ENCODE results near the gene ELL2. TPM values are rescaled to one million over a fixed set of nuclear protein-coding genes. Genes with fewer than 3 reads are reported as not detected.

Gene ELL2
- total RNA-seq, 2 donors from 2014 or later: 80.0 to 104 TPM

- Histone ChIP-seq H3K27ac (peak overlapping the region; percentile 97 to 99), H3K4me1 (replicated peaks) (peaks cover 3% of the 10 kb centered on the region), H3K4me3 (peak overlapping the region; percentile 96 to 100), H3K9me3 (no peaks in the 10 kb centered on the region), H3K36me3 (no peaks in the 10 kb centered on the region), H3K27me3 (replicated peaks; ENCODE audit: insufficient read depth) (no peaks in the 10 kb centered on the region)
- TF ChIP-seq POLR2AphosphoS5 (IDR thresholded peaks at IDR 0.05) (peak; percentile 40), CTCF (IDR thresholded peaks at IDR 0.05) (no peak), POLR2A (IDR thresholded peaks at IDR 0.05) (no peak)
- WGBS: 72% methylated on average over 3 of the region's 3 CpGs
- intact Hi-C loops (cut with DNase I): no loop called here
- DNase-seq (ENCODE audit: low spot score): peak; percentile 51
Measured at GRCh38 chr5:95958310-95959014, 3.2 kb downstream of the ELL2 start.

- Histone ChIP-seq H3K9me3 (no peaks in the 10 kb centered on the region), H3K4me3 (peak overlapping the region; percentile 96 to 100), H3K36me3 (no peaks in the 10 kb centered on the region), H3K27ac (peak overlapping the region; percentile 97 to 99), H3K27me3 (replicated peaks; ENCODE audit: insufficient read depth) (no peaks in the 10 kb centered on the region), H3K4me1 (replicated peaks) (peaks cover 3% of the 10 kb centered on the region)
- intact Hi-C loops (cut with DNase I): no loop called here
- WGBS: 92% methylated on average over 3 of the region's 3 CpGs
- no peak for DNase-seq (ENCODE audit: low spot score)
- TF ChIP-seq POLR2A (IDR thresholded peaks at IDR 0.05): no peak
- TF ChIP-seq POLR2AphosphoS5 (IDR thresholded peaks at IDR 0.05): no peak
- no peak for TF ChIP-seq CTCF (IDR thresholded peaks at IDR 0.05)
Measured at GRCh38 chr5:95957561-95958203, 4.0 kb downstream of the ELL2 start.

GRCh38 chr5:95956900-95957293, 4.8 kb downstream of the ELL2 start:
- TF ChIP-seq POLR2A (IDR thresholded peaks at IDR 0.05): no peak
- peak; percentile 30 for TF ChIP-seq POLR2AphosphoS5 (IDR thresholded peaks at IDR 0.05)
- DNase-seq (ENCODE audit: low spot score): no peak
- Histone ChIP-seq H3K36me3 (no peaks in the 10 kb centered on the region), H3K27me3 (replicated peaks; ENCODE audit: insufficient read depth) (no peaks in the 10 kb centered on the region), H3K4me1 (replicated peaks) (peaks cover 3% of the 10 kb centered on the region), H3K4me3 (peak overlapping the region in 1 of 2 donors; percentile 100), H3K27ac (peak overlapping the region; percentile 37 to 99), H3K9me3 (no peaks in the 10 kb centered on the region)
- intact Hi-C loops (cut with DNase I): no loop called here

- Histone ChIP-seq H3K4me1 (replicated peaks) (peaks cover 3% of the 10 kb centered on the region), H3K36me3 (no peaks in the 10 kb centered on the region), H3K27ac (peak overlapping the region; percentile 37 to 99), H3K9me3 (no peaks in the 10 kb centered on the region), H3K27me3 (replicated peaks; ENCODE audit: insufficient read depth) (no peaks in the 10 kb centered on the region), H3K4me3 (peak overlapping the region in 1 of 2 donors; percentile 4)
- intact Hi-C loops (cut with DNase I): no loop called here
- peak; percentile 28 for DNase-seq (ENCODE audit: low spot score)
- 22% methylated on average over 2 of the region's 2 CpGs for WGBS
- TF ChIP-seq CTCF (IDR thresholded peaks at IDR 0.05) (no peak), POLR2A (IDR thresholded peaks at IDR 0.05) (no peak), POLR2AphosphoS5 (IDR thresholded peaks at IDR 0.05) (peak; percentile 40)
Measured at GRCh38 chr5:95956021-95956899, 5.4 kb downstream of the ELL2 start.

- intact Hi-C loops (cut with DNase I): no loop called here
- Histone ChIP-seq H3K27me3 (replicated peaks; ENCODE audit: insufficient read depth) (no peaks in the 10 kb centered on the region), H3K36me3 (no peaks in the 10 kb centered on the region), H3K9me3 (no peaks in the 10 kb centered on the region), H3K27ac (peak overlapping the region in 1 of 2 donors; percentile 35), H3K4me1 (replicated peaks) (peaks cover 3% of the 10 kb centered on the region), H3K4me3 (no peak overlapping the region)
- DNase-seq (ENCODE audit: low spot score): no peak
- TF ChIP-seq POLR2AphosphoS5 (IDR thresholded peaks at IDR 0.05) (no peak), POLR2A (IDR thresholded peaks at IDR 0.05) (no peak), CTCF (IDR thresholded peaks at IDR 0.05) (no peak)
- 78% methylated on average over 3 of the region's 3 CpGs for WGBS
Measured at GRCh38 chr5:95954716-95955115, 6.9 kb downstream of the ELL2 start.

Data from prostate gland (tissue), 2 donors.